ACC112 (cell line): ENCODE data around the gene CYP2A6.
A peak's percentile ranks its signal among the peaks of the same experiment; 100 is the strongest.

Experiments
- H2AFZ ChIP-seq: fragments of 200-600 bp; sonication (generic); one replicate; pipeline ENCODE4 v1.6.0; 2017; ENCODE audit warnings: antibody characterized with exemption, low read length; ENCODE audit not compliant: unreplicated experiment
- H3K27ac ChIP-seq: fragments of 200-600 bp; sonication (generic); 2 replicates; pipeline ENCODE4 v1.5.1; 2014; ENCODE audit warnings: low read depth, mild to moderate bottlenecking, antibody characterized with exemption, low read length, moderate library complexity
- H3K27me3 ChIP-seq: fragments of 200-600 bp; sonication (generic); 2 replicates; pipeline ENCODE4 v1.6.1; 2014; ENCODE audit warnings: mild to moderate bottlenecking, antibody characterized with exemption, low read length, moderate library complexity, mixed read lengths; ENCODE audit not compliant: insufficient read depth
- H3K36me3 ChIP-seq: fragments of 200-600 bp; sonication (generic); 2 replicates; pipeline ENCODE4 v1.6.1; 2016; ENCODE audit warnings: mild to moderate bottlenecking, antibody characterized with exemption, low read length, moderate library complexity, mixed read lengths; ENCODE audit not compliant: insufficient read depth
- H3K4me1 ChIP-seq: fragments of 200-600 bp; sonication (generic); one replicate; pipeline ENCODE4 v1.6.1; 2016; ENCODE audit warnings: low read length, mixed read lengths; ENCODE audit not compliant: insufficient read depth, unreplicated experiment, control insufficient read depth
- H3K4me3 ChIP-seq: fragments of 200-600 bp; sonication (generic); 2 replicates; pipeline ENCODE4 v1.5.1; 2014; ENCODE audit warnings: mild to moderate bottlenecking, low read depth, low read length
- H3K79me2 ChIP-seq: fragments of 200-600 bp; sonication (generic); one replicate; pipeline ENCODE4 v1.6.0; 2016; ENCODE audit warnings: low read length; ENCODE audit not compliant: control insufficient read depth, unreplicated experiment, insufficient read depth

The CYP2A6 gene

GRCh38 chr19:40807147-40808020 lies 42.9 kb downstream of the CYP2A6 start:
- Histone ChIP-seq H3K4me1 (peaks cover 34% of the 10 kb centered on the region), H3K27ac (peak overlapping the region; percentile 57), H2AFZ (no peak overlapping the region), H3K27me3 (no peaks in the 10 kb centered on the region), H3K79me2 (peaks cover 43% of the 10 kb centered on the region), H3K4me3 (no peak overlapping the region), H3K36me3 (0 out of 2 replicates have a peak, but pooled peaks cover 3% of the 10 kb centered on the region)

- Histone ChIP-seq H3K36me3 (peaks cover 6% of the 10 kb centered on the region; the same call in 1 of the 2 replicates), H3K4me3 (no peak overlapping the region), H3K27ac (peak overlapping the region; percentile 57), H2AFZ (no peak overlapping the region), H3K4me1 (peaks cover 41% of the 10 kb centered on the region), H3K79me2 (peaks cover 50% of the 10 kb centered on the region), H3K27me3 (no peaks in the 10 kb centered on the region)
Measured at GRCh38 chr19:40806423-40807146, 43.7 kb downstream of the CYP2A6 start.

- Histone ChIP-seq H3K27ac (no peak overlapping the region), H3K79me2 (peaks cover 61% of the 10 kb centered on the region), H2AFZ (no peak overlapping the region), H3K4me1 (peaks cover 52% of the 10 kb centered on the region), H3K4me3 (no peak overlapping the region), H3K36me3 (peaks cover 10% of the 10 kb centered on the region; the same call in 1 of the 2 replicates), H3K27me3 (no peaks in the 10 kb centered on the region)
Measured at GRCh38 chr19:40805258-40805868, 44.9 kb downstream of the CYP2A6 start.

- no peak overlapping the region for H3K4me3 ChIP-seq
- peaks cover 66% of the 10 kb centered on the region for H3K79me2 ChIP-seq
- peaks cover 48% of the 10 kb centered on the region for H3K4me1 ChIP-seq
- no peak overlapping the region for H3K27ac ChIP-seq
- peaks cover 10% of the 10 kb centered on the region; the same call in 1 of the 2 replicates for H3K36me3 ChIP-seq
- H3K27me3 ChIP-seq, result no peaks in the 10 kb centered on the region
- no peak overlapping the region for H2AFZ ChIP-seq
Measured at GRCh38 chr19:40804783-40805242, 45.4 kb downstream of the CYP2A6 start.

GRCh38 chr19:40803857-40804782 lies 46.1 kb downstream of the CYP2A6 start:
- Histone ChIP-seq H3K36me3 (peaks cover 10% of the 10 kb centered on the region; the same call in 1 of the 2 replicates), H3K79me2 (peaks cover 72% of the 10 kb centered on the region)

GRCh38 chr19:40803170-40803856 lies 46.9 kb downstream of the CYP2A6 start:
- Histone ChIP-seq H3K27ac (no peak overlapping the region), H3K27me3 (no peaks in the 10 kb centered on the region), H3K36me3 (peaks cover 9% of the 10 kb centered on the region; the same call in 1 of the 2 replicates), H2AFZ (no peak overlapping the region), H3K4me3 (peak overlapping the region; percentile 66), H3K4me1 (peaks cover 47% of the 10 kb centered on the region), H3K79me2 (peaks cover 72% of the 10 kb centered on the region)

More at GRCh38 chr19:40803857-40804782, 46.1 kb downstream of the CYP2A6 start:
- H3K27me3 ChIP-seq, result no peaks in the 10 kb centered on the region
- no peak overlapping the region for H2AFZ ChIP-seq
- H3K27ac ChIP-seq, result no peak overlapping the region
- H3K4me1 ChIP-seq, result peaks cover 47% of the 10 kb centered on the region
- no peak overlapping the region for H3K4me3 ChIP-seq

- peak overlapping the region; percentile 66 for H3K4me3 ChIP-seq
- no peaks in the 10 kb centered on the region for H3K27me3 ChIP-seq
- peaks cover 7% of the 10 kb centered on the region; the same call in 1 of the 2 replicates for H3K36me3 ChIP-seq
- peaks cover 72% of the 10 kb centered on the region for H3K79me2 ChIP-seq
- H3K4me1 ChIP-seq, result peaks cover 47% of the 10 kb centered on the region
- H2AFZ ChIP-seq, result no peak overlapping the region
- no peak overlapping the region for H3K27ac ChIP-seq
Measured at GRCh38 chr19:40802300-40803169, 47.7 kb downstream of the CYP2A6 start.

- Histone ChIP-seq H2AFZ (no peak overlapping the region), H3K4me3 (peak overlapping the region; percentile 93), H3K79me2 (peaks cover 65% of the 10 kb centered on the region), H3K27ac (no peak overlapping the region), H3K4me1 (peaks cover 43% of the 10 kb centered on the region), H3K27me3 (no peaks in the 10 kb centered on the region), H3K36me3 (peaks cover 7% of the 10 kb centered on the region; the same call in 1 of the 2 replicates)
Measured at GRCh38 chr19:40801426-40802299, 48.6 kb downstream of the CYP2A6 start.
